HCEC 1CT (cell line): Measurements from ENCODE around the gene JRKL.
"Not testable (repeated sequence)": the region's sequence is repeated elsewhere in the genome, so short reads cannot be mapped to it uniquely, and the experiment has no call there.

Source experiments
- DNase-seq: peaks from one replicate; pipeline ENCODE4 v3.0.0-alpha.2; 2017

JRKL gene

GRCh38 chr11:96396637-96397036 lies 6.8 kb downstream of the JRKL start:
- DNase-seq: no peak

- DNase-seq: no peak
Measured at GRCh38 chr11:96397863-96398262, 8.1 kb downstream of the JRKL start.

GRCh38 chr11:96400697-96401096 lies 10.9 kb downstream of the JRKL start:
- DNase-seq: no peak

- DNase-seq: not testable (repeated sequence)
Measured at GRCh38 chr11:96411412-96411811, 21.6 kb downstream of the JRKL start.

GRCh38 chr11:96412761-96413381 lies 23.1 kb downstream of the JRKL start:
- no peak for DNase-seq

- no peak for DNase-seq
Measured at GRCh38 chr11:96413408-96413807, 23.6 kb downstream of the JRKL start.

- DNase-seq: peak; percentile 71
Measured at GRCh38 chr11:96424693-96425092, 34.9 kb downstream of the JRKL start.

GRCh38 chr11:96430668-96431067 lies 40.9 kb downstream of the JRKL start:
- DNase-seq: no peak

GRCh38 chr11:96432654-96433053 lies 42.8 kb downstream of the JRKL start:
- not testable (repeated sequence) for DNase-seq
